AG10803 (cell line): ENCODE results near the gene ARIH1.
A peak's percentile ranks its signal among the peaks of the same experiment; 100 is the strongest.
"Not testable (repeated sequence)": the region's sequence is repeated elsewhere in the genome, so short reads cannot be mapped to it uniquely, and the experiment has no call there.

ENCODE experiments used
- DNase-seq: peaks from one replicate; pipeline ENCODE4 v3.0.0; 2010; ENCODE audit warnings: low read depth
- H3K4me3 ChIP-seq: 2 replicates; pipeline ENCODE4 v1.5.1; 2011; ENCODE audit warnings: mild to moderate bottlenecking, low read length, control low read depth
- TF ChIP-seq, protein P1 (sequence below): conservative IDR thresholded peaks from 2 replicates; pipeline ENCODE4 v1.5.1; 2011; ENCODE audit warnings: mild to moderate bottlenecking, low read length, control low read depth, inconsistent platforms

The ARIH1 gene

DNA sequence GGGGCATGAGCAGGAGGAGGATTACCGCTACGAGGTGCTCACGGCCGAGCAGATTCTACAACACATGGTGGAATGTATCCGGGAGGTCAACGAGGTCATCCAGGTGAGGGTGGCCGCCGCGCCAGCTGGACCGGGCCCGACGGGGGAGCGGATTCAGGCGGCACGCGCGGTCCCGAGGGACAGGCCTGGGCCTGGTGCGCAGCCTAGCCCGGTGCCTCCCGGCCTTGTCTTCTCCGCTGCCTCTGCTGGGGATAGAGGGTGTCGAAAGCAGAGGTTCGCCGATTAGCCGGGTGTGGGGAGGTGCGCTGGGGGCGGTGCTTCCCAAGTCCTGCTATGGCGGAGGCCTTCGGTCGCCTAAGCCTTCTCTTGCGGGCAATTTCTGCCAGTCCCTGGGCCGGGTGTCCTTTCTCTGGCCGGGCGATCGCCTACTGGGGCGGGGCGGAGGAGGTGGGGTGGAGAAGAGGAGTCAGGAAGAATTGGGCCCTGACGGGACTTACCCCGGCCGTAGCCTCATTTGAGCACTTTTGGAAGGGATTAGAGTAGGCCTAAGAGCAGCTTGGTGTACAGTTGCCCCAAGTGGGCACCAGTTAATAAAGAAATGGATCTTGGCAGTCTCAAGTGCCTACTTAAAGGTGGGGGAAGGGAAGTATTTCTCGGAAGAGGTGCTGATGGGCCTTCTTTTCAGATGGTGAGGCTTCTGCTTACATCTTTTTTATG, 940 bp downstream of the ARIH1 start:
- peak overlapping the region; percentile 90 for H3K4me3 ChIP-seq
- DNase-seq = peak; percentile 84
- TF ChIP-seq, protein P1, sequence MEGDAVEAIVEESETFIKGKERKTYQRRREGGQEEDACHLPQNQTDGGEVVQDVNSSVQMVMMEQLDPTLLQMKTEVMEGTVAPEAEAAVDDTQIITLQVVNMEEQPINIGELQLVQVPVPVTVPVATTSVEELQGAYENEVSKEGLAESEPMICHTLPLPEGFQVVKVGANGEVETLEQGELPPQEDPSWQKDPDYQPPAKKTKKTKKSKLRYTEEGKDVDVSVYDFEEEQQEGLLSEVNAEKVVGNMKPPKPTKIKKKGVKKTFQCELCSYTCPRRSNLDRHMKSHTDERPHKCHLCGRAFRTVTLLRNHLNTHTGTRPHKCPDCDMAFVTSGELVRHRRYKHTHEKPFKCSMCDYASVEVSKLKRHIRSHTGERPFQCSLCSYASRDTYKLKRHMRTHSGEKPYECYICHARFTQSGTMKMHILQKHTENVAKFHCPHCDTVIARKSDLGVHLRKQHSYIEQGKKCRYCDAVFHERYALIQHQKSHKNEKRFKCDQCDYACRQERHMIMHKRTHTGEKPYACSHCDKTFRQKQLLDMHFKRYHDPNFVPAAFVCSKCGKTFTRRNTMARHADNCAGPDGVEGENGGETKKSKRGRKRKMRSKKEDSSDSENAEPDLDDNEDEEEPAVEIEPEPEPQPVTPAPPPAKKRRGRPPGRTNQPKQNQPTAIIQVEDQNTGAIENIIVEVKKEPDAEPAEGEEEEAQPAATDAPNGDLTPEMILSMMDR = 0 out of 2 replicates have a peak, but pooled peaks have one; percentile 2

DNA sequence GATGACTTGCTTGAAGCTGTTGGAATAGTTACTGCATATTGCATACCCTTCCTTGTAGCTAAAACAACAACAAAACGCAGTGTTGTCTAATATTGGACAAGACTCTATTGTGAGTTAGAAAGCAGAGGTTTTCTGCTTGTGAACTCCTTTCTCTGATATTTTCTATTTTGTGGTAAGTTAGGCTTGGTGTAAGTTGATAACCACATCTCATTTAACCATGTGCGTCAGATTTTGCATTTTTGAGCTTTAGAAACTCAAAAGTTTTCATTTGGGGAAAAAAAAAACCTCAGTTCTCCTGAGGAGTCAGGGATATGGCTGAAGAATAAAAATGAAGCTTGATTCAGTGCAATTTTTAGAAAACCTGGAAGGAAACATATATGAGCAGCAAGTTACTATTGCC, 1.5 kb downstream of the ARIH1 start:
- TF ChIP-seq, protein P1 = no peak
- no peak for DNase-seq
- H3K4me3 ChIP-seq = peak overlapping the region; percentile 90

DNA sequence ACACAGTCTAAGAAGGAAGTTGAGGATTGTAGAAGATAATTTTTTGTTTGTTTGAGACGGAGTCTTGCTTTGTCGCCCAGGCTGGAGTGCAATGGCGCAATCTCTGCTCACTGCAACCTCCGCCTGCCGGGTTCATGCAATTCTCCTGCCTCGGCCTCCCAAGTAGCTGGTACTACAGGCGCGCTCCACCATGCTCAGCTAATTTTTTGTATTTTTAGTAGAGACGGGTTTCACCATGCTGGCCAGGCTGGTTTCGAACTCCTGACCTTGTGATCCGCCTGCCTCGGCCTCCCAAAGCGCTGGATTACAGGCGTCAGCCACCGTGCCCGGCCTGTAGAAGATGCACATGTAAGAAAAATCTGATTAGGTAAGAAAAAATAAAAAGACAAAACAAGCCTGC, 2.2 kb downstream of the ARIH1 start:
- H3K4me3 ChIP-seq = peak overlapping the region; percentile 90
- not testable (repeated sequence) for DNase-seq

DNA sequence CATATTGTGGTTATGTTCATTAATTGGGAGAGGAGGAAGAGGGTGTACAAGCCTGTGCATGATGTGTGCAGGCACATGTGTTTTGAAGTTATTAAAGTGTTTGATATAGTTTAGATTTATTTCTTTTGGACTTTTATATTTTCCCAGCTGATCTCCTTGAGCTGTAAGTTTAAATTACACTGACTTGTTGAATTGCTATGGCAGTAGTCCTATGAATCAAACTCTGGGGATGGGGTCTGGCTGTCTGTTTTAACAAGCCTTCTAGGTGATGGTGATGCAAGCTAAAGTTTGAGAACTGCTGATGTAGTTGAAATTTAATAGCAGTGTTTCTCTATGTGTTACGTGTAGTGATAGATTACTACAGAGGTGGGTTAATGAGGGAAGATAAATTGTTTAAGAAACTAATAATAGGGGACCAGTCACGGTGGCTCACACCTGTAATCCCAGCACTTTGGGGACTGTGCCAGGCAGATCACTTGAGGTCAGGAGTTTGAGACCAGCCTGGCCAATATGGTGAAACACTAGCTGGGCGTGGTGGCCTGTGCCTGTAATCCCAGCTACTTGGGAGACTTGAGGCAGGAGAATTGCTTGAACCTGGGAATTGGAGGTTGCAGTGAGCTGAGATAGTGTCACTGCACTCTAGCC, 7.0 kb downstream of the ARIH1 start:
- no peak overlapping the region for H3K4me3 ChIP-seq
- TF ChIP-seq, protein P1 = no peak
- DNase-seq = no peak

DNA sequence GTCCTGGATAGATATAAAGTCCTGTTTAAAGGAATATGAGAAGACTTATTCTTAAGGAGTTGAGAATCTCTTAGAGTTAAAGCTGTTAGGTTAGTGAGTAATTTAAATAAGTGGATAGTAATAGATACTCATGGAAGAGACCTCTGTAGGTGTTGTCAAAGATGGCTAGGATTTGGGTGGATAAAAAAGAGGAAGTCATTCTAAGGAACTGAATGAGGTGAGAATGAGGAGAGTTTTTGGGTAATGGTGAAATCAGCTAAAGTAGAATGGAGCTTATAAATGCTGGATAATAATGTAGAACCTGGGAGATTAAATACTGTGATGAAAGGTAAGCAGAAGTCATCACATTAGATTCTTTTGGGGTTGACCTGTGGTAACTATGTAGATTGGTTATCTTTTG, 8.1 kb downstream of the ARIH1 start:
- DNase-seq = no peak
- no peak overlapping the region for H3K4me3 ChIP-seq
- TF ChIP-seq, protein P1 = no peak

DNA sequence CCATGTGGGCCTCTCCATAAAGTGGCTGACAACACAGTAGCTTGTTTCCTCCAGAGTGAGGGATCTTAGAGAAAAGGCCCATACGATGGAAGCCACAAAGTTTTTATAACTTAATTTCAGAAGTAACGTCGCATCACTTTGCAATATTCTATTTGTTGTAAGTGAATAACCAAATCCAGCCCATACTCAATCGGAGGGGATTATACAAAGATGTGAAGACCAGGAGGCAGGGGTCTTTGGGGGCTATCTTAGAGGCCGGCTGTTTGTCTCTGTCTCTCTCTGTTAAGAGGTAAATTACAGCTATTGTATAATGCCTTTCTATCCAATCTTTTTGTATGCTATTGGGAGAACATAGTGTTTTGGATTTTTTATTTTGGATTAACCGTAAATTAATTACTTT, 9.1 kb downstream of the ARIH1 start:
- DNase-seq = no peak
- TF ChIP-seq, protein P1 = no peak
- no peak overlapping the region for H3K4me3 ChIP-seq

DNA sequence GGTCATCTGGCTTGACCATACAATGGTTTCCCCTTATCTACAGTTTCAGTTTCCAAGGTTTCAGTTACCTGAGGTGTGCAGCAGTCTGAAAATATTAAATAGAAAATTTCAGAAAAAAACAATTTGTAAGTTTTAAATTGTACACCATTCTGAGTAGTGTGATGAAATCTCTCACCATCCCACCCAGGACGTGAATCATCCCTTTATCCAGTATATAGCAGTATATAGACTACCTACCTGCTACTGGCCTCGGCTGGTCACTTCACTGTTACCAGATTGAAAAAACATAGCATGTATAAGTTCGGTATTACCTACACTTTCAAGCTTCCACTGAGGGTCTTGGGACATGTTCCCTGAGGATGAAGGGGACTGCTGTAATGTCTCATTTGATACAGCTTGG, 12.0 kb downstream of the ARIH1 start:
- no peak overlapping the region for H3K4me3 ChIP-seq
- TF ChIP-seq, protein P1 = no peak
- no peak for DNase-seq
